WERI-Rb-1 (cell line): ENCODE data around the gene PNPLA1.
A peak's percentile ranks its signal among the peaks of the same experiment; 100 is the strongest.

ENCODE experiments used
- DNase-seq: peaks from one replicate; pipeline ENCODE4 v3.0.0-alpha.2; 2020
- H3K27ac ChIP-seq: fragments of 250-450 bp; sonication (Bioruptor Pico); 2 replicates; pipeline ENCODE4 v1.5.1; 2020; ENCODE audit warnings: mild to moderate bottlenecking, moderate library complexity
- H3K27me3 ChIP-seq: fragments of 250-450 bp; sonication (Bioruptor Pico); 2 replicates; pipeline ENCODE4 v1.5.1; 2021; ENCODE audit warnings: mild to moderate bottlenecking, low read depth, moderate library complexity; ENCODE audit not compliant: insufficient read depth, severe bottlenecking
- H3K36me3 ChIP-seq: fragments of 250-450 bp; sonication (Bioruptor Pico); 2 replicates; pipeline ENCODE4 v1.5.1; 2020; ENCODE audit warnings: mild to moderate bottlenecking, moderate library complexity
- H3K4me3 ChIP-seq: 2 replicates; pipeline ENCODE4 v1.5.1; 2011; ENCODE audit warnings: low read depth, mild to moderate bottlenecking, control low read depth, low read length
- H3K9me3 ChIP-seq: fragments of 250-450 bp; sonication (Bioruptor Pico); 2 replicates; pipeline ENCODE4 v1.5.1; 2021; ENCODE audit warnings: mild to moderate bottlenecking, moderate library complexity; ENCODE audit not compliant: severe bottlenecking
- CTCF ChIP-seq: IDR thresholded peaks from 2 replicates; pipeline ENCODE4 v1.5.1; 2011; ENCODE audit warnings: low read depth, mild to moderate bottlenecking, control low read depth, inconsistent platforms, low read length

The PNPLA1 gene

GRCh38 chr6:36324715-36325114, 54.9 kb downstream of the PNPLA1 start:
- Histone ChIP-seq H3K27me3 (no peaks in the 10 kb centered on the region), H3K36me3 (no peaks in the 10 kb centered on the region), H3K27ac (no peak overlapping the region), H3K4me3 (no peak overlapping the region), H3K9me3 (no peaks in the 10 kb centered on the region)
- no peak for DNase-seq
- no peak for TF ChIP-seq CTCF

GRCh38 chr6:36326356-36326995, 56.6 kb downstream of the PNPLA1 start:
- Histone ChIP-seq H3K9me3 (no peaks in the 10 kb centered on the region), H3K4me3 (no peak overlapping the region), H3K27me3 (no peaks in the 10 kb centered on the region), H3K27ac (no peak overlapping the region), H3K36me3 (no peaks in the 10 kb centered on the region)
- no peak for TF ChIP-seq CTCF
- no peak for DNase-seq

GRCh38 chr6:36327226-36327918, 57.5 kb downstream of the PNPLA1 start:
- Histone ChIP-seq H3K4me3 (no peak overlapping the region), H3K27ac (no peak overlapping the region), H3K9me3 (no peaks in the 10 kb centered on the region), H3K27me3 (no peaks in the 10 kb centered on the region), H3K36me3 (no peaks in the 10 kb centered on the region)
- no peak for DNase-seq
- TF ChIP-seq CTCF, result no peak

GRCh38 chr6:36327919-36328236, 58.0 kb downstream of the PNPLA1 start:
- DNase-seq, result no peak
- Histone ChIP-seq H3K36me3 (no peaks in the 10 kb centered on the region), H3K4me3 (no peak overlapping the region), H3K27ac (no peak overlapping the region), H3K9me3 (no peaks in the 10 kb centered on the region), H3K27me3 (no peaks in the 10 kb centered on the region)
- no peak for TF ChIP-seq CTCF

- H3K36me3 ChIP-seq, result no peaks in the 10 kb centered on the region
- H3K9me3 ChIP-seq, result no peaks in the 10 kb centered on the region
- H3K27me3 ChIP-seq, result no peaks in the 10 kb centered on the region
- TF ChIP-seq CTCF, result no peak
- no peak for DNase-seq
- H3K27ac ChIP-seq, result no peak overlapping the region
- no peak overlapping the region for H3K4me3 ChIP-seq
Observed at GRCh38 chr6:36328600-36328999, 58.7 kb downstream of the PNPLA1 start.

- H3K27ac ChIP-seq, result no peak overlapping the region
- DNase-seq, result no peak
- no peaks in the 10 kb centered on the region for H3K36me3 ChIP-seq
- H3K27me3 ChIP-seq, result no peaks in the 10 kb centered on the region
- TF ChIP-seq CTCF, result 0 out of 2 replicates have a peak, but pooled peaks have one; percentile 2
- H3K9me3 ChIP-seq, result no peaks in the 10 kb centered on the region
- no peak overlapping the region for H3K4me3 ChIP-seq
Observed at GRCh38 chr6:36329798-36330291, 60.0 kb downstream of the PNPLA1 start.
